IMR-90 (cell line): Measurements from ENCODE around the gene SLAMF8. TPM values are rescaled to one million over a fixed set of nuclear protein-coding genes. Genes with fewer than 3 reads are reported as not detected.

Experiments
- ATAC-seq: fragments of 200-7000 bp; cut with Tn5 transposase; 2 replicates; pipeline ENCODE4 v1.9.1; 2020; ENCODE audit warnings: low read depth, mild to moderate bottlenecking, moderate library complexity
- BruUV-seq: library from RNA; stranded (reverse); fragments of 400-500 nt; replicated peaks from 2 replicates; lab custom pipeline; 2021; lab: Mats Ljungman, UMichigan
- CTCF ChIA-PET: fragments of 300-600 bp; formaldehyde crosslinking; extraction: SDS; loops from one replicate; lab custom pipeline; 2021; ENCODE audit warnings: antibody characterized with exemption; lab: Yijun Ruan, JAX
- POLR2A ChIA-PET: fragments of 300-600 bp; sonication (Branson Sonifier 250); formaldehyde crosslinking; loops from one replicate; lab custom pipeline; 2022; ENCODE audit warnings: antibody characterized with exemption; ENCODE audit not compliant: unreplicated experiment; lab: Charles Lee
- DNase-seq: peaks from one replicate; pipeline ENCODE4 v3.0.0; 2013
- H2AFZ ChIP-seq: replicated peaks from 2 replicates; pipeline ENCODE3; 2013; ENCODE audit warnings: low read length, mild to moderate bottlenecking; ENCODE audit not compliant: poor library complexity
- H2AK5ac ChIP-seq: 2 replicates; pipeline ENCODE4 v1.6.1; 2013; ENCODE audit warnings: low read depth, low read length, inconsistent platforms
- H2AK9ac ChIP-seq: replicated peaks from 2 replicates; pipeline ENCODE3; 2013; ENCODE audit warnings: mild to moderate bottlenecking, low read depth, low read length, moderate library complexity; ENCODE audit not compliant: poor library complexity
- H2BK120ac ChIP-seq: 2 replicates; pipeline ENCODE4 v1.6.1; 2013; ENCODE audit warnings: low read depth, low read length, inconsistent platforms
- H2BK15ac ChIP-seq: 3 replicates; pipeline ENCODE4 v1.6.1; 2013; ENCODE audit warnings: low read depth, low read length, inconsistent platforms
- H2BK20ac ChIP-seq: 2 replicates; pipeline ENCODE4 v1.6.1; 2013; ENCODE audit warnings: low read depth, mild to moderate bottlenecking, inconsistent platforms, low read length, moderate library complexity
- H2BK5ac ChIP-seq: 2 replicates; pipeline ENCODE4 v1.6.1; 2013; ENCODE audit warnings: mild to moderate bottlenecking, low read depth, low read length, inconsistent platforms; ENCODE audit not compliant: poor library complexity, severe bottlenecking
- H3K14ac ChIP-seq: replicated peaks from 2 replicates; pipeline ENCODE4 v1.6.1; 2013; ENCODE audit warnings: low read depth, low read length, inconsistent platforms
- H3K18ac ChIP-seq: 2 replicates; pipeline ENCODE4 v1.6.1; 2013; ENCODE audit warnings: low read depth, low read length, control low read depth
- H3K23ac ChIP-seq: 2 replicates; pipeline ENCODE4 v1.6.1; 2013; ENCODE audit warnings: low read depth, low read length, inconsistent platforms
- H3K27ac ChIP-seq: 2 replicates; pipeline ENCODE4 v1.5.1; 2013; ENCODE audit warnings: mild to moderate bottlenecking, control low read depth, low read length; ENCODE audit not compliant: insufficient read depth
- H3K27me3 ChIP-seq: 2 replicates; pipeline ENCODE4 v1.6.1; 2013; ENCODE audit warnings: low read length; ENCODE audit not compliant: control insufficient read depth, insufficient read depth
- H3K36me3 ChIP-seq: 2 replicates; pipeline ENCODE4 v1.6.1; 2013; ENCODE audit warnings: low read length, mixed read lengths; ENCODE audit not compliant: control insufficient read depth, insufficient read depth
- H3K4ac ChIP-seq: 2 replicates; pipeline ENCODE4 v1.6.1; 2013; ENCODE audit warnings: low read depth, low read length, inconsistent platforms
- H3K4me1 ChIP-seq: 2 replicates; pipeline ENCODE4 v1.6.1; 2013; ENCODE audit warnings: low read length, mixed read lengths; ENCODE audit not compliant: control insufficient read depth, insufficient read depth
- H3K4me2 ChIP-seq: 2 replicates; pipeline ENCODE4 v1.6.1; 2013; ENCODE audit warnings: low read depth, mild to moderate bottlenecking, control low read depth, low read length, moderate library complexity
- H3K4me3 ChIP-seq: 2 replicates; pipeline ENCODE4 v1.5.1; 2013; ENCODE audit warnings: low read depth, mild to moderate bottlenecking, control low read depth, low read length, moderate library complexity; ENCODE audit not compliant: insufficient read depth
- H3K56ac ChIP-seq: 2 replicates; pipeline ENCODE4 v1.6.1; 2013; ENCODE audit warnings: low read length, inconsistent platforms; ENCODE audit not compliant: insufficient read depth; ENCODE audit errors: extremely low read depth
- H3K79me1 ChIP-seq, 2 experiments: 2 replicates each; pipeline ENCODE4 v1.6.1; 2013; ENCODE audit warnings: low read length in 2 of 2, inconsistent platforms in 1 of 2, low read depth in 1 of 2
- H3K9ac ChIP-seq: 2 replicates; pipeline ENCODE4 v1.6.1; 2013; ENCODE audit warnings: low read depth, low read length, control low read depth
- H3K9me1 ChIP-seq: 2 replicates; pipeline ENCODE4 v1.6.1; 2013; ENCODE audit warnings: low read length, inconsistent platforms; ENCODE audit not compliant: insufficient read depth
- H3K9me3 ChIP-seq: 2 replicates; pipeline ENCODE4 v1.6.1; 2013; ENCODE audit warnings: low read length; ENCODE audit not compliant: control insufficient read depth, insufficient read depth
- H4K20me1 ChIP-seq: 2 replicates; pipeline ENCODE4 v1.6.1; 2013; ENCODE audit warnings: low read length, inconsistent platforms; ENCODE audit not compliant: insufficient read depth
- H4K5ac ChIP-seq: 2 replicates; pipeline ENCODE4 v1.6.1; 2013; ENCODE audit warnings: mild to moderate bottlenecking, low read depth, low read length, control low read depth
- H4K8ac ChIP-seq, 2 experiments: 2 replicates each; pipeline ENCODE4 v1.6.1; 2013; ENCODE audit warnings: low read depth in 2 of 2, low read length in 2 of 2, control low read depth in 1 of 2, inconsistent platforms in 1 of 2
- H4K91ac ChIP-seq: 2 replicates; pipeline ENCODE4 v1.6.1; 2013; ENCODE audit warnings: low read depth, low read length, inconsistent platforms; ENCODE audit not compliant: insufficient read depth
- CEBPB ChIP-seq: IDR thresholded peaks from 2 replicates; pipeline ENCODE4 v1.6.1; 2012; ENCODE audit warnings: low read depth, low read length, improper control_type of control experiment
- NFE2L2 ChIP-seq: fragments of 150-350 bp; IDR thresholded peaks from 2 replicates; pipeline ENCODE4 v1.6.1; 2016; ENCODE audit warnings: low read depth, mild to moderate bottlenecking, low read length
- RCOR1 ChIP-seq: IDR thresholded peaks from 2 replicates; pipeline ENCODE4 v1.6.1; 2012; ENCODE audit warnings: mild to moderate bottlenecking, low read length, improper control_type of control experiment; ENCODE audit not compliant: insufficient replicate concordance
- SMC3 ChIP-seq: fragments of 150-350 bp; IDR thresholded peaks from 2 replicates; pipeline ENCODE4 v1.6.1; 2016; ENCODE audit warnings: low read depth, mild to moderate bottlenecking, antibody characterized with exemption, low read length, moderate library complexity
- WGBS, 2 experiments: methylation state at CpG; one replicate each; pipeline versions ENCODE4 v1.1.5 to v1.1.7; 2013; ENCODE audit warnings: missing lambda C conversion rate in 2 of 2; ENCODE audit not compliant: insufficient read length in 1 of 2; ENCODE audit errors: extremely low coverage in 2 of 2; 5-methylcytosine and 5-hydroxymethylcytosine counted together
- dilution Hi-C: fragments of 300-500 bp; cut with HindIII; formaldehyde crosslinking; loops from one replicate; pipeline ENCODE4 v1.14.3; 2018; ENCODE audit warnings: low sequenced_read_pairs; ENCODE audit not compliant: unreplicated experiment
- in situ Hi-C: fragments of 300-500 bp; cut with MboI; formaldehyde crosslinking; loops from 3 replicates; pipeline ENCODE4 v1.14.3; 2019; ENCODE audit warnings: low sequenced_read_pairs, inconsistent platforms, mixed read lengths
- intact Hi-C: fragments of 100-400 bp; cut with micrococcal nuclease; formaldehyde crosslinking; loops from 2 replicates; pipeline ENCODE4 v1.10.0; 2022
- polyA plus RNA-seq, 3 experiments: library from polyadenylated mRNA; depleted of rRNA; stranded (reverse); fragments of >200 nt; gene quantifications; 2 replicates each; pipeline ENCODE4 v1.2.3, GENCODE V29; 2012; ENCODE audit warnings: low replicate concordance in 1 of 3
- total RNA-seq: library from RNA; depleted of rRNA; stranded (reverse); fragments of >200 nt; gene quantifications from 2 replicates; pipeline ENCODE4 v1.2.3, GENCODE V29; 2012

SLAMF8 gene
- total and polyA plus RNA-seq, 2 of the 4 experiments (the other 2 are of a cell fraction), result 0.07 TPM; not detected in 1

- no peak overlapping the region for H2BK120ac ChIP-seq
- BruUV-seq, result no TSS peak
- WGBS, 2 experiments, result 92% methylated on average over 6 of the region's 11 CpGs; no CpG with 5 or more reads in 1 of the 2 experiments
- H2AK5ac ChIP-seq, result no peak overlapping the region
- H2BK5ac ChIP-seq, result no peak overlapping the region
- ChIA-PET POLR2A (no interaction called here), CTCF (no interaction called here)
- no peak overlapping the region for H3K14ac ChIP-seq
- no peak overlapping the region for H3K9ac ChIP-seq
- TF ChIP-seq CEBPB (no peak), SMC3 (no peak), NFE2L2 (no peak), RCOR1 (no peak)
- H4K91ac ChIP-seq, result no peak overlapping the region
- no peak overlapping the region for H4K5ac ChIP-seq
- H3K4me2 ChIP-seq, result no peak overlapping the region
- peaks cover 2% of the 10 kb centered on the region for H3K4me1 ChIP-seq
- no peak overlapping the region for H2BK15ac ChIP-seq
- H3K36me3 ChIP-seq, result no peaks in the 10 kb centered on the region
- no peak overlapping the region for H3K56ac ChIP-seq
- H3K9me1 ChIP-seq, result 0 out of 2 replicates have a peak, but pooled peaks cover 3% of the 10 kb centered on the region
- dilution Hi-C loops, result no loop called here
- H3K18ac ChIP-seq, result no peak overlapping the region
- H3K27ac ChIP-seq, result no peak overlapping the region
- no peak overlapping the region for H2BK20ac ChIP-seq
- H4K20me1 ChIP-seq, result no peaks in the 10 kb centered on the region
- H3K27me3 ChIP-seq, result peaks cover 1% of the 10 kb centered on the region; the same call in 1 of the 2 replicates
- H3K4ac ChIP-seq, result no peak overlapping the region
- in situ Hi-C loops, result no loop called here
- H3K23ac ChIP-seq, result no peak overlapping the region
- H2AK9ac ChIP-seq, result no peak overlapping the region
- DNase-seq (no peak), ATAC-seq (no peak)
- no peak overlapping the region for H2AFZ ChIP-seq
- no peak overlapping the region for H4K8ac ChIP-seq
- intact Hi-C loops, result no loop called here
- no peaks in the 10 kb centered on the region for H3K79me1 ChIP-seq
- no peak overlapping the region for H3K4me3 ChIP-seq
- no peaks in the 10 kb centered on the region for H3K9me3 ChIP-seq
Measured at GRCh38 chr1:159828581-159829272, 2.1 kb downstream of the SLAMF8 start.
